Measurements from ENCODE around the gene PDE8B.

The PDE8B gene

DNA sequence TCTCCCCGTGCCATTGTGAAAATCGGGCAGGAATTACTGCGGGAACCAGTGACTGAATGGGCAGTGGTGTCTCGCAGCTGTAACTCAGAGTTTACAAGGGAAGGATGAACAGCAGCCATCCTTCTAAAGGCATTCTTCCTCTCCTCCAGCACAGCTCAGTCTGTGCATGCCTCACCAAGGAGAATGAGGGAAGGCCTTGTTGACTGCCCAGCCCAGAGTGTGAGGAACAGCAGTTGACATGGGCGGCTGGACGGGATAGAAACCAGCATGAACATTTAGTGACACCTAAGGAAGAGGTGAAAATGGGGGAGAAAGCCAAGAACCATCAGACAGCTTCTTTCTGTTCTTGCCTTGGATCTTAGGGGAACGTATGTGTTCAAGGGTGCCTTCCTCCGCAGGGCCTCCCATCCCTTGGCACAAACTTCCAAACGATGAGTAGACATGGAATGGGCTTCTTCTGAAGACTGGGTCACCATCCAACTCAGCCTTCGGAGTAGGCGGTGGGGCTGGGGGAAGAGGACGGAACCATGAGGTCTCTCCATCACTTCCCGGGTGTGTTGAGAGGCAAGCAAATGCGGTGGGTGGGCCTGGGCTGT lies 887 bp upstream of the PDE8B start:
- no peaks in the 10 kb centered on the region for H3K79me2 ChIP-seq (ENCODE audit: low read length)
- H3K4me3 ChIP-seq (ENCODE audit: low read length) = peak overlapping the region; percentile 74
- H3K9me3 ChIP-seq (ENCODE audit: insufficient read depth, low read length) = no peaks in the 10 kb centered on the region
- H3K4me1 ChIP-seq (ENCODE audit: low read length) = no peaks in the 10 kb centered on the region
- TF ChIP-seq, protein P1, sequence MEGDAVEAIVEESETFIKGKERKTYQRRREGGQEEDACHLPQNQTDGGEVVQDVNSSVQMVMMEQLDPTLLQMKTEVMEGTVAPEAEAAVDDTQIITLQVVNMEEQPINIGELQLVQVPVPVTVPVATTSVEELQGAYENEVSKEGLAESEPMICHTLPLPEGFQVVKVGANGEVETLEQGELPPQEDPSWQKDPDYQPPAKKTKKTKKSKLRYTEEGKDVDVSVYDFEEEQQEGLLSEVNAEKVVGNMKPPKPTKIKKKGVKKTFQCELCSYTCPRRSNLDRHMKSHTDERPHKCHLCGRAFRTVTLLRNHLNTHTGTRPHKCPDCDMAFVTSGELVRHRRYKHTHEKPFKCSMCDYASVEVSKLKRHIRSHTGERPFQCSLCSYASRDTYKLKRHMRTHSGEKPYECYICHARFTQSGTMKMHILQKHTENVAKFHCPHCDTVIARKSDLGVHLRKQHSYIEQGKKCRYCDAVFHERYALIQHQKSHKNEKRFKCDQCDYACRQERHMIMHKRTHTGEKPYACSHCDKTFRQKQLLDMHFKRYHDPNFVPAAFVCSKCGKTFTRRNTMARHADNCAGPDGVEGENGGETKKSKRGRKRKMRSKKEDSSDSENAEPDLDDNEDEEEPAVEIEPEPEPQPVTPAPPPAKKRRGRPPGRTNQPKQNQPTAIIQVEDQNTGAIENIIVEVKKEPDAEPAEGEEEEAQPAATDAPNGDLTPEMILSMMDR (IDR thresholded peaks at IDR 0.05; ENCODE audit: low read depth, low read length) = no peak
- no peak for TF ChIP-seq EZH2phosphoT487 (IDR thresholded peaks at IDR 0.05; ENCODE audit: low read depth)
- peaks cover 8% of the 10 kb centered on the region for H3K27me3 ChIP-seq (ENCODE audit: low read depth, low read length)
- no peak overlapping the region for H3K27ac ChIP-seq (ENCODE audit: low read length)
- H3K36me3 ChIP-seq (replicated peaks; ENCODE audit: low read depth, low read length) = no peaks in the 10 kb centered on the region
- H3K9ac ChIP-seq (ENCODE audit: low read length) = no peak overlapping the region
- peak overlapping the region; percentile 15; the same call in 1 of the 2 replicates for H2AFZ ChIP-seq (ENCODE audit: low read depth, low read length)
- H3K4me2 ChIP-seq (ENCODE audit: low read length) = peak overlapping the region; percentile 71
- no peaks in the 10 kb centered on the region for H4K20me1 ChIP-seq (ENCODE audit: insufficient read depth, low read length)

DNA sequence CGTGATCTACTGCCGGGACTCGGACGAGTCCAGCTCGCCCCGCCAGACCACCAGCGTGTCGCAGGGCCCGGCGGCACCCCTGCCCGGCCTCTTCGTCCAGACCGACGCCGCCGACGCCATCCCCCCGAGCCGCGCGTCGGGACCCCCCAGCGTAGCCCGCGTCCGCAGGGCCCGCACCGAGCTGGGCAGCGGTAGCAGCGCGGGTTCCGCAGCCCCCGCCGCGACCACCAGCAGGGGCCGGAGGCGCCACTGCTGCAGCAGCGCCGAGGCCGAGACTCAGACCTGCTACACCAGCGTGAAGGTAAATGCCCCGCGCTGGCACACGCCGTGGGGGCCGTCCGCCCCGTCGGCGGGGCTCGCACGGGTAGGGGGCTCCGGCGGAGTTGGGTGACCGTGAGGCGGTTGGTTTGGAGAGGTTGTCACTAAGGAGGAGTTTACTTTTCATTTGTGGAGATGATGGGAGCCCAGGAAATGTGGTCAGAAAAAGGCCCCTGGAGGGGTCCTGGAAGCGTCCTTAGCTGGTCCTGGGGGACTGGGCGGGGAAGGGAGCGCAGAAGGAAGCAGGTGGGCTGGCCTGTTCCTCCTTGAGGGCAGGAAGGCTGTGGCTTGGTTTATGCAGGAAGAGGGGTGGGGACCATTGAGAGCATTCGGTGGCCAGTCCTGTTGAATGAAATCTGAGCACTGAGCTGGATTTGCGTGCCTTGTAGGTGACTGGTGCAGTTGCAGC lies 647 bp downstream of the PDE8B start:
- Histone ChIP-seq H4K20me1 (ENCODE audit: insufficient read depth, low read length) (no peaks in the 10 kb centered on the region), H3K36me3 (replicated peaks; ENCODE audit: low read depth, low read length) (no peaks in the 10 kb centered on the region), H3K4me2 (ENCODE audit: low read length) (peak overlapping the region; percentile 39), H3K9ac (ENCODE audit: low read length) (no peak overlapping the region), H3K27me3 (ENCODE audit: low read depth, low read length) (peaks cover 8% of the 10 kb centered on the region), H3K4me1 (ENCODE audit: low read length) (no peaks in the 10 kb centered on the region), H3K27ac (ENCODE audit: low read length) (no peak overlapping the region), H3K79me2 (ENCODE audit: low read length) (no peaks in the 10 kb centered on the region), H3K4me3 (ENCODE audit: low read length) (peak overlapping the region; percentile 74), H2AFZ (ENCODE audit: low read depth, low read length) (no peak overlapping the region), H3K9me3 (ENCODE audit: insufficient read depth, low read length) (no peaks in the 10 kb centered on the region)
- TF ChIP-seq, protein P1 (IDR thresholded peaks at IDR 0.05; ENCODE audit: low read depth, low read length) = no peak

DNA sequence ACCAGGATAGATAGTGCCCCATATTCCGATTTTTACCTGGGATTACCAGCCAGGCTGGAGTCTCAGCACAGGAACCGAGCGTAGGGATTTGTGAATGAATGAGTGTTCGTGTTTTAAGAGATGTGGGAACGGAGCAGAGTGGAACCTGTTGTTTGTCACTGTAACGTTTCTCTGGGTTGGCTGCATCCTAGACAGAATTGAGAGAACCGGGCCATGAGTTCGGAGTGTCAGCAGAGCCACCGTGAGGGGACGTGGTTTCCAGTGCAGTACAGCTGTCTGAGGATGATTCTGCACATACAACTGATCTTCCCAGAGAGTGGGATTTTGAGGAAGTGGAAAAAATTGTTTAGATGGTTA lies 1.2 kb downstream of the PDE8B start:
- Histone ChIP-seq H3K27ac (ENCODE audit: low read length) (no peak overlapping the region), H3K9me3 (ENCODE audit: insufficient read depth, low read length) (no peaks in the 10 kb centered on the region), H3K4me1 (ENCODE audit: low read length) (no peaks in the 10 kb centered on the region), H3K9ac (ENCODE audit: low read length) (no peak overlapping the region), H3K36me3 (replicated peaks; ENCODE audit: low read depth, low read length) (no peaks in the 10 kb centered on the region), H3K79me2 (ENCODE audit: low read length) (no peaks in the 10 kb centered on the region), H3K4me3 (ENCODE audit: low read length) (no peak overlapping the region), H2AFZ (ENCODE audit: low read depth, low read length) (no peak overlapping the region), H3K4me2 (ENCODE audit: low read length) (no peak overlapping the region), H4K20me1 (ENCODE audit: insufficient read depth, low read length) (no peaks in the 10 kb centered on the region), H3K27me3 (ENCODE audit: low read depth, low read length) (peaks cover 8% of the 10 kb centered on the region)
- no peak for TF ChIP-seq EZH2phosphoT487 (IDR thresholded peaks at IDR 0.05; ENCODE audit: low read depth)
- TF ChIP-seq, protein P1 (IDR thresholded peaks at IDR 0.05; ENCODE audit: low read depth, low read length) = no peak

DNA sequence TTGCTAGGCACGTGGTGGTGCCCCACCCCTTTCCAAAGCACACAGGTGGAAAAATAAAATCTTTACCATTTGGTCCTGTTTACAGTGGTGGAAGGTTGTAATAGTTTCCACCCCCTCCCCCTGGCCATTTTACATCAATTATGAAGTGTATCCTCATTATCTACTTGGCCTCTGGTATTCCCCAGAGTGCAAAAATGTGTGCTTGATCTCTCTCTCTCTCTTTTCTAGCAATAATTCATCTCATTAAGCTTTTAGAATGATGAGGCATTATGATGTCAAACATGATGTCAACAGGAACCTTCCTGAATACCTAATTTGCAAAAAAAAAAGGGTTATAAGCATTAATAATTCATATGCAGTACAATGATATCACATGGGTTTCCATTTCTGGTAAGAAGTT lies 3.1 kb downstream of the PDE8B start:
- H3K9ac ChIP-seq (ENCODE audit: low read length) = no peak overlapping the region
- H3K4me1 ChIP-seq (ENCODE audit: low read length) = no peaks in the 10 kb centered on the region
- H3K27ac ChIP-seq (ENCODE audit: low read length) = no peak overlapping the region
- H3K36me3 ChIP-seq (replicated peaks; ENCODE audit: low read depth, low read length) = no peaks in the 10 kb centered on the region
- no peak overlapping the region for H2AFZ ChIP-seq (ENCODE audit: low read depth, low read length)
- no peaks in the 10 kb centered on the region for H3K9me3 ChIP-seq (ENCODE audit: insufficient read depth, low read length)
- H3K27me3 ChIP-seq (ENCODE audit: low read depth, low read length) = peaks cover 8% of the 10 kb centered on the region
- no peaks in the 10 kb centered on the region for H4K20me1 ChIP-seq (ENCODE audit: insufficient read depth, low read length)
- H3K79me2 ChIP-seq (ENCODE audit: low read length) = no peaks in the 10 kb centered on the region
- H3K4me2 ChIP-seq (ENCODE audit: low read length) = no peak overlapping the region
- no peak overlapping the region for H3K4me3 ChIP-seq (ENCODE audit: low read length)
- no peak for TF ChIP-seq EZH2phosphoT487 (IDR thresholded peaks at IDR 0.05; ENCODE audit: low read depth)
- TF ChIP-seq, protein P1 (IDR thresholded peaks at IDR 0.05; ENCODE audit: low read depth, low read length) = no peak
